ENCODE data around the gene PRPF39. TPM values are rescaled to one million over a fixed set of nuclear protein-coding genes. Genes with fewer than 3 reads are reported as not detected.

Gene PRPF39
- total RNA-seq, 1 experiment from 2014 or later = 59.8 TPM

GRCh38 chr14:45057881-45058364 is 26.0 kb upstream of the PRPF39 start:
- H3K4me3 Mint-ChIP-seq = no peak overlapping the region
- no peak overlapping the region for H3K27ac ChIP-seq (ENCODE audit: insufficient read length, low read depth, low read length)
- H2AFZ ChIP-seq (ENCODE audit: low read length) = no peak overlapping the region
- no peak overlapping the region for H3K4me2 ChIP-seq (ENCODE audit: insufficient read depth, insufficient read length, low read length)
- no peaks in the 10 kb centered on the region for H3K4me1 ChIP-seq (ENCODE audit: insufficient read depth, low read length)
- H3K56ac ChIP-seq (ENCODE audit: insufficient read length, low read depth, low read length) = no peak overlapping the region
- no peaks in the 10 kb centered on the region for H3K27me3 Mint-ChIP-seq (ENCODE audit: low read depth)
- TF ChIP-seq CTCF (conservative IDR thresholded peaks at IDR 0.05) = no peak
- H3T11ph ChIP-seq (ENCODE audit: low read length) = no peak overlapping the region
- peaks cover 0 to 3% of the 10 kb centered on the region in 2 experiments; a peak in 1 of 5 replicates for H3K9me3 Mint-ChIP-seq
- no peak overlapping the region for H4K91ac ChIP-seq (ENCODE audit: insufficient read length, low read depth, low read length)
- DNase-seq = no peak
- H3K27me3 ChIP-seq (ENCODE audit: insufficient read depth, low read length) = no peaks in the 10 kb centered on the region
- H3K23ac ChIP-seq (ENCODE audit: insufficient read length, low read depth, low read length) = no peak overlapping the region
- H3K79me1 ChIP-seq (ENCODE audit: insufficient read depth, low read depth, low read length, poor library complexity, severe bottlenecking) = no peaks in the 10 kb centered on the region
- H3K4me1 Mint-ChIP-seq = no peaks in the 10 kb centered on the region
- H3K27ac Mint-ChIP-seq = no peak overlapping the region
- no peak overlapping the region for H3K18ac ChIP-seq (ENCODE audit: insufficient read length, low read depth, low read length)
- no peak overlapping the region for H3K9ac ChIP-seq (ENCODE audit: extremely low read depth, insufficient read length, low read length)
- H3K9me3 ChIP-seq (ENCODE audit: control insufficient read depth, low read depth, low read length) = no peaks in the 10 kb centered on the region
- H3K36me3 Mint-ChIP-seq (ENCODE audit: insufficient read depth in 1 of 3, low read depth in 3 of 3) = peaks cover 6 to 21% (median 19%) of the 10 kb centered on the region in 3 experiments
- H3K4ac ChIP-seq (ENCODE audit: low read depth, low read length) = no peak overlapping the region
- no peak overlapping the region for H3K14ac ChIP-seq (ENCODE audit: insufficient read depth, low read length)
- H2BK12ac ChIP-seq (ENCODE audit: insufficient read length, low read depth, low read length) = no peak overlapping the region
- no peak overlapping the region for H4K5ac ChIP-seq (ENCODE audit: insufficient read length, low read depth, low read length)
- H3K79me2 ChIP-seq (ENCODE audit: insufficient read depth, low read length) = no peaks in the 10 kb centered on the region
- no peaks in the 10 kb centered on the region for H4K20me1 ChIP-seq (ENCODE audit: control insufficient read depth, insufficient read depth, insufficient read length)
- H2AK5ac ChIP-seq (ENCODE audit: insufficient read length, low read length) = no peak overlapping the region
- H3K23me2 ChIP-seq (ENCODE audit: insufficient read length, low read depth, low read length, poor library complexity, severe bottlenecking) = no peaks in the 10 kb centered on the region
- H2BK20ac ChIP-seq (ENCODE audit: low read depth, low read length, poor library complexity, severe bottlenecking) = no peak overlapping the region
- H2BK15ac ChIP-seq (ENCODE audit: low read depth, low read length) = no peak overlapping the region
- no peak overlapping the region for H2BK120ac ChIP-seq (ENCODE audit: low read depth, low read length, poor library complexity, severe bottlenecking)
- H4K8ac ChIP-seq (replicated peaks; ENCODE audit: insufficient read length, low read depth, low read length) = no peak overlapping the region
- H2BK5ac ChIP-seq (ENCODE audit: insufficient read length, low read length) = no peak overlapping the region

Measured in H9 (cell line).